ENCODE data around the gene SNRK.

GRCh38 chr3:43326891-43327581 lies 40.7 kb downstream of the SNRK start:
- TF ChIP-seq, protein P1, sequence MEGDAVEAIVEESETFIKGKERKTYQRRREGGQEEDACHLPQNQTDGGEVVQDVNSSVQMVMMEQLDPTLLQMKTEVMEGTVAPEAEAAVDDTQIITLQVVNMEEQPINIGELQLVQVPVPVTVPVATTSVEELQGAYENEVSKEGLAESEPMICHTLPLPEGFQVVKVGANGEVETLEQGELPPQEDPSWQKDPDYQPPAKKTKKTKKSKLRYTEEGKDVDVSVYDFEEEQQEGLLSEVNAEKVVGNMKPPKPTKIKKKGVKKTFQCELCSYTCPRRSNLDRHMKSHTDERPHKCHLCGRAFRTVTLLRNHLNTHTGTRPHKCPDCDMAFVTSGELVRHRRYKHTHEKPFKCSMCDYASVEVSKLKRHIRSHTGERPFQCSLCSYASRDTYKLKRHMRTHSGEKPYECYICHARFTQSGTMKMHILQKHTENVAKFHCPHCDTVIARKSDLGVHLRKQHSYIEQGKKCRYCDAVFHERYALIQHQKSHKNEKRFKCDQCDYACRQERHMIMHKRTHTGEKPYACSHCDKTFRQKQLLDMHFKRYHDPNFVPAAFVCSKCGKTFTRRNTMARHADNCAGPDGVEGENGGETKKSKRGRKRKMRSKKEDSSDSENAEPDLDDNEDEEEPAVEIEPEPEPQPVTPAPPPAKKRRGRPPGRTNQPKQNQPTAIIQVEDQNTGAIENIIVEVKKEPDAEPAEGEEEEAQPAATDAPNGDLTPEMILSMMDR (IDR thresholded peaks at IDR 0.05), result no peak
- no peak for TF ChIP-seq POLR2A (IDR thresholded peaks at IDR 0.05)
